GM12878 (cell line): ENCODE results near the gene OR5T2. TPM values are rescaled to one million over a fixed set of nuclear protein-coding genes. Genes with fewer than 3 reads are reported as not detected.

Source experiments
- ATAC-seq: fragments of 200-7000 bp; cut with Tn5 transposase; 3 replicates; pipeline ENCODE4 v1.9.1; 2020; ENCODE audit warnings: mild to moderate bottlenecking, moderate library complexity
- BruUV-seq: library from RNA; stranded (reverse); fragments of 400-500 nt; replicated peaks from 2 replicates; lab custom pipeline; 2021; lab: Mats Ljungman, UMichigan
- CTCF ChIA-PET: fragments of 300-600 bp; sonication (Branson Sonifier 250); formaldehyde crosslinking; extraction: SDS; loops from one replicate; lab custom pipeline; 2021; ENCODE audit warnings: inconsistent platforms; lab: Yijun Ruan, JAX
- POLR2A ChIA-PET: fragments of 350-600 bp; formaldehyde crosslinking; extraction: SDS; loops from one replicate; lab custom pipeline; 2021; ENCODE audit warnings: inconsistent platforms; lab: Charles Lee
- RAD21 ChIA-PET: fragments of 300-600 bp; sonication (Branson Sonifier 250); formaldehyde crosslinking; loops from one replicate; lab custom pipeline; 2023; ENCODE audit warnings: antibody characterized with exemption; ENCODE audit not compliant: unreplicated experiment; lab: Charles Lee
- SMC1A ChIA-PET: fragments of 300-600 bp; sonication (Branson Sonifier 250); formaldehyde crosslinking; loops from one replicate; lab custom pipeline; 2023; ENCODE audit not compliant: unreplicated experiment, uncharacterized antibody; lab: Charles Lee
- DNase-seq: peaks from one replicate; pipeline ENCODE4 v3.0.0-alpha.2; 2011; ENCODE audit warnings: low read depth, low spot score
- FAIRE-seq: peaks from 3 replicates; lab custom pipeline; 2011; peaks lifted over from hg19 to GRCh38; lab: Jason Lieb, UNC
- H2AFZ ChIP-seq: 2 replicates; pipeline ENCODE4 v1.6.0; 2011; ENCODE audit warnings: low read depth, low read length, control low read depth; ENCODE audit not compliant: control insufficient read depth
- H3K27ac ChIP-seq: 2 replicates; pipeline ENCODE4 v1.5.1; 2011; ENCODE audit warnings: control low read depth; ENCODE audit not compliant: control insufficient read depth, insufficient read depth
- H3K27me3 ChIP-seq, 2 experiments: replicated peaks in 1 of 2; 2 replicates each; pipeline versions ENCODE4 v1.6.0 to v1.6.1; 2011; ENCODE audit warnings: low read length in 1 of 2; ENCODE audit not compliant: control insufficient read depth in 2 of 2, insufficient read depth in 2 of 2
- H3K36me3 ChIP-seq, 2 experiments: 2 replicates each; pipeline ENCODE4 v1.5.1; 2011; ENCODE audit warnings: low read length in 1 of 2; ENCODE audit not compliant: control insufficient read depth in 2 of 2, insufficient read depth in 2 of 2
- H3K4me1 ChIP-seq: 2 replicates; pipeline ENCODE4 v1.6.1; 2011; ENCODE audit warnings: mild to moderate bottlenecking, low read length, moderate library complexity, mixed read lengths; ENCODE audit not compliant: control insufficient read depth, insufficient read depth
- H3K4me2 ChIP-seq: 2 replicates; pipeline ENCODE4 v1.6.0; 2011; ENCODE audit warnings: control low read depth; ENCODE audit not compliant: control insufficient read depth, insufficient read depth
- H3K4me3 ChIP-seq: fragments of 200-600 bp; sonication (generic); 2 replicates; pipeline ENCODE4 v1.5.1; 2016
- H3K79me2 ChIP-seq: 2 replicates; pipeline ENCODE4 v1.6.0; 2011; ENCODE audit warnings: low read length; ENCODE audit not compliant: control insufficient read depth, insufficient read depth
- H3K9ac ChIP-seq: 2 replicates; pipeline ENCODE4 v1.8.0; 2011; ENCODE audit warnings: low read length, control low read depth, mixed read lengths; ENCODE audit not compliant: control insufficient read depth, insufficient read depth
- H3K9me3 ChIP-seq: replicated peaks from 3 replicates; pipeline ENCODE4 v1.5.1; 2011; ENCODE audit warnings: mild to moderate bottlenecking, low read length; ENCODE audit not compliant: control insufficient read depth, insufficient read depth
- H4K20me1 ChIP-seq: 2 replicates; pipeline ENCODE4 v1.6.0; 2011; ENCODE audit not compliant: control insufficient read depth, insufficient read depth
- CBX5 ChIP-seq: sonication (generic); IDR thresholded peaks from 2 replicates; pipeline ENCODE4 v1.6.1; 2016; ENCODE audit warnings: low read depth, moderate library complexity, mild to moderate bottlenecking, inconsistent platforms
- MYB ChIP-seq: fragments of 150-350 bp; IDR thresholded peaks from 2 replicates; pipeline ENCODE4 v1.6.1; 2014; ENCODE audit warnings: mild to moderate bottlenecking, low read depth, low read length, borderline replicate concordance
- NFYA ChIP-seq: IDR thresholded peaks from 2 replicates; pipeline ENCODE4 v1.6.1; 2011; ENCODE audit warnings: low read depth, mild to moderate bottlenecking, low read length, improper control_type of control experiment, borderline replicate concordance
- RFX5 ChIP-seq: IDR thresholded peaks from 2 replicates; pipeline ENCODE4 v1.6.1; 2011; ENCODE audit warnings: low read depth, low read length, improper control_type of control experiment
- RUNX3 ChIP-seq: IDR thresholded peaks from 2 replicates; pipeline ENCODE4 v1.6.1; 2012; ENCODE audit warnings: low read length, inconsistent platforms
- SPI1 ChIP-seq: IDR thresholded peaks from 2 replicates; pipeline ENCODE4 v1.6.1; 2011; ENCODE audit warnings: low read depth, mild to moderate bottlenecking, low read length, moderate library complexity, borderline replicate concordance; ENCODE audit not compliant: insufficient read depth
- TCF3 ChIP-seq: IDR thresholded peaks from 2 replicates; pipeline ENCODE4 v1.6.1; 2012; ENCODE audit warnings: low read depth, mild to moderate bottlenecking, low read length, borderline replicate concordance; ENCODE audit not compliant: insufficient read depth
- ZNF592 ChIP-seq: fragments of 450-650 bp; IDR thresholded peaks from 2 replicates; pipeline ENCODE4 v1.6.1; 2017; ENCODE audit warnings: mild to moderate bottlenecking, moderate library complexity
- WGBS: methylation state at CpG from one replicate; pipeline ENCODE4 v1.1.6; 2016; ENCODE audit warnings: low lambda C conversion rate; ENCODE audit not compliant: insufficient replicate concordance, insufficient coverage; ENCODE audit errors: missing lambda C conversion rate; 5-methylcytosine and 5-hydroxymethylcytosine counted together
- in situ Hi-C: fragments of 300-500 bp; cut with MboI; formaldehyde crosslinking; loops from 9 replicates; pipeline ENCODE4 v1.14.3; 2018; ENCODE audit warnings: mixed read lengths
- intact Hi-C: fragments of 100-400 bp; cut with micrococcal nuclease; formaldehyde crosslinking; loops from one replicate; pipeline ENCODE4 v1.14.2; 2022; ENCODE audit not compliant: unreplicated experiment
- polyA plus RNA-seq, 11 experiments: library from polyadenylated mRNA; depleted of rRNA in 4 of 11; unstranded in 6 of 11; stranded (reverse) in 5 of 11; fragments of >200 nt; fragmentation: Nextera tagmentation in 4 of 11; fragmentation: Illumina TruSeq in 1 of 11; extraction: Ambion mirVana in 4 of 11; extraction: Trizol in 1 of 11; gene quantifications; 1 replicate in 1 of 11; 2 replicates in 10 of 11; pipeline versions ENCODE4 v1.2.1 to v1.2.3, GENCODE V29; 2011 to 2016; ENCODE audit warnings: inconsistent platforms in 2 of 11, missing spikeins in 2 of 11, low read depth in 1 of 11
- total RNA-seq, 4 experiments: library from RNA; depleted of rRNA in 3 of 4; stranded (reverse); fragments of >200 nt in 3 of 4; fragmentation: Illumina TruSeq in 1 of 4; extraction: Trizol in 1 of 4; gene quantifications; 2 replicates each; pipeline versions ENCODE4 v1.2.1 to v1.2.3, GENCODE V29; 2013 to 2021
- TF ChIP-seq, protein P1 (sequence below): fragments of 450-650 bp; formaldehyde crosslinking; IDR thresholded peaks from 2 replicates; pipeline ENCODE4 v1.5.0; 2022; ENCODE audit warnings: mild to moderate bottlenecking, missing genetic modification characterization
- TF ChIP-seq, protein P2 (sequence below): fragments of 450-650 bp; IDR thresholded peaks from 2 replicates; pipeline ENCODE4 v1.6.1; 2017; ENCODE audit warnings: borderline replicate concordance

Gene OR5T2
- total and polyA plus RNA-seq, 10 of the 15 experiments (the other 5 are each of a cell fraction or from before 2014, with no cell fraction given) = not detected

DNA sequence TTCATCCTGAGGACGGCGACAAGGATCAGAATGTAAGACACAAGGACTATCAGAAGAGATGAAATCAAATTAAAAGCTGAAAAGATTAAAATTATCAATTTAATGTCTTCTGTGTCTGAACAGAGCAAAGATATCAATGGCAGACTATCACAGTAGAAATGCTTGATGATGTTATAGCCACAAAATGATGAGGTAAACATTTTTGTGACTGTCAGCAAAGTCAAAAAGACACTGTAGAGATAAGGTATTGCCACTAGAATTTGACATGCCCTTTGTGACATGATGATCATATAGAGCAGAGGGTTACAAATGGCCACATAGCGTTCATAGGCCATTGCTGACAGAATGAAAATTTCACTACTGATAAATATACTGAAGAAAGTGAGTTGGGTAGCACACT is 45.5 kb downstream of the OR5T2 start:
- BruUV-seq = no TSS peak
- WGBS = 0% methylated on average over 3 of the region's 3 CpGs
- ChIA-PET CTCF (no interaction called here), POLR2A (no interaction called here), RAD21 (no interaction called here), SMC1A (no interaction called here)
- in situ Hi-C loops (no loop called here), intact Hi-C loops (no loop called here)
- no peaks in the 10 kb centered on the region for H4K20me1 ChIP-seq
- H3K79me2 ChIP-seq = no peaks in the 10 kb centered on the region
- no peak for DNase-seq
- H3K9me3 ChIP-seq = no peaks in the 10 kb centered on the region
- H3K4me3 ChIP-seq = no peak overlapping the region
- FAIRE-seq = no peak
- TF ChIP-seq ZNF592 = no peak
- TF ChIP-seq TCF3 = no peak
- no peak for TF ChIP-seq NFYA
- no peak for TF ChIP-seq RUNX3
- no peaks in the 10 kb centered on the region for H3K36me3 ChIP-seq
- no peak overlapping the region for H3K4me2 ChIP-seq
- no peaks in the 10 kb centered on the region for H3K4me1 ChIP-seq
- H3K27ac ChIP-seq = no peak overlapping the region
- ATAC-seq = no peak
- no peaks in the 10 kb centered on the region for H3K27me3 ChIP-seq
- no peak overlapping the region for H2AFZ ChIP-seq
- no peak overlapping the region for H3K9ac ChIP-seq

DNA sequence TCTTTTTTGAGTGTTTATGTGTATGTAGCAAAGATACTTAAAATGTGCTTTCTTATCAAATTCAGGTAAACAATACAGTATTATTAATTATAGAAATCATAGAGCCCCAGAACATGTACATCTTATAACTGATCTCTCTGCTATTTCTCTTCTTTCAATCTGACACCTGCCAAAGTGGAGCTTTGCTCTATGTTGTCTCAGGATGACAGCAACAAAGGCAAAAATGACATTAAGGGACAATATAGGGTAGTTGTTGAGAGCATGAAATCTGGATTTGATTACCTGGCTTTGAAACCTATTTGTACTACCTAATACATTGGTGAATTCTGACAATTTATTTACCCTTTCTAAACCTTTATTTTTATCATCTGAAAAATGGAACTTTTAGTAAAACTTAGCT is 50.6 kb downstream of the OR5T2 start:
- ChIA-PET CTCF (no interaction called here), POLR2A (no interaction called here), RAD21 (no interaction called here), SMC1A (no interaction called here)
- in situ Hi-C loops (no loop called here), intact Hi-C loops (no loop called here)
- H3K79me2 ChIP-seq = no peaks in the 10 kb centered on the region
- BruUV-seq = no TSS peak
- H2AFZ ChIP-seq = no peak overlapping the region
- FAIRE-seq (no peak), DNase-seq (no peak), ATAC-seq (no peak)
- no peak overlapping the region for H3K4me2 ChIP-seq
- H3K4me3 ChIP-seq = no peak overlapping the region
- no peak overlapping the region for H3K9ac ChIP-seq
- no peaks in the 10 kb centered on the region for H3K9me3 ChIP-seq
- no peaks in the 10 kb centered on the region for H3K27me3 ChIP-seq
- H3K36me3 ChIP-seq = no peaks in the 10 kb centered on the region
- H4K20me1 ChIP-seq = no peaks in the 10 kb centered on the region
- H3K4me1 ChIP-seq = no peaks in the 10 kb centered on the region
- H3K27ac ChIP-seq = no peak overlapping the region
- TF ChIP-seq MYB = no peak
- no peak for TF ChIP-seq RFX5
- TF ChIP-seq SPI1 = no peak
- TF ChIP-seq, protein P1, sequence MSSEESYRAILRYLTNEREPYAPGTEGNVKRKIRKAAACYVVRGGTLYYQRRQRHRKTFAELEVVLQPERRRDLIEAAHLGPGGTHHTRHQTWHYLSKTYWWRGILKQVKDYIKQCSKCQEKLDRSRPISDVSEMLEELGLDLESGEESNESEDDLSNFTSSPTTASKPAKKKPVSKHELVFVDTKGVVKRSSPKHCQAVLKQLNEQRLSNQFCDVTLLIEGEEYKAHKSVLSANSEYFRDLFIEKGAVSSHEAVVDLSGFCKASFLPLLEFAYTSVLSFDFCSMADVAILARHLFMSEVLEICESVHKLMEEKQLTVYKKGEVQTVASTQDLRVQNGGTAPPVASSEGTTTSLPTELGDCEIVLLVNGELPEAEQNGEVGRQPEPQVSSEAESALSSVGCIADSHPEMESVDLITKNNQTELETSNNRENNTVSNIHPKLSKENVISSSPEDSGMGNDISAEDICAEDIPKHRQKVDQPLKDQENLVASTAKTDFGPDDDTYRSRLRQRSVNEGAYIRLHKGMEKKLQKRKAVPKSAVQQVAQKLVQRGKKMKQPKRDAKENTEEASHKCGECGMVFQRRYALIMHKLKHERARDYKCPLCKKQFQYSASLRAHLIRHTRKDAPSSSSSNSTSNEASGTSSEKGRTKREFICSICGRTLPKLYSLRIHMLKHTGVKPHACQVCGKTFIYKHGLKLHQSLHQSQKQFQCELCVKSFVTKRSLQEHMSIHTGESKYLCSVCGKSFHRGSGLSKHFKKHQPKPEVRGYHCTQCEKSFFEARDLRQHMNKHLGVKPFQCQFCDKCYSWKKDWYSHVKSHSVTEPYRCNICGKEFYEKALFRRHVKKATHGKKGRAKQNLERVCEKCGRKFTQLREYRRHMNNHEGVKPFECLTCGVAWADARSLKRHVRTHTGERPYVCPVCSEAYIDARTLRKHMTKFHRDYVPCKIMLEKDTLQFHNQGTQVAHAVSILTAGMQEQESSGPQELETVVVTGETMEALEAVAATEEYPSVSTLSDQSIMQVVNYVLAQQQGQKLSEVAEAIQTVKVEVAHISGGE (CRISPR knock-in tag) = no peak
- no peak for TF ChIP-seq CBX5
- TF ChIP-seq, protein P2, sequence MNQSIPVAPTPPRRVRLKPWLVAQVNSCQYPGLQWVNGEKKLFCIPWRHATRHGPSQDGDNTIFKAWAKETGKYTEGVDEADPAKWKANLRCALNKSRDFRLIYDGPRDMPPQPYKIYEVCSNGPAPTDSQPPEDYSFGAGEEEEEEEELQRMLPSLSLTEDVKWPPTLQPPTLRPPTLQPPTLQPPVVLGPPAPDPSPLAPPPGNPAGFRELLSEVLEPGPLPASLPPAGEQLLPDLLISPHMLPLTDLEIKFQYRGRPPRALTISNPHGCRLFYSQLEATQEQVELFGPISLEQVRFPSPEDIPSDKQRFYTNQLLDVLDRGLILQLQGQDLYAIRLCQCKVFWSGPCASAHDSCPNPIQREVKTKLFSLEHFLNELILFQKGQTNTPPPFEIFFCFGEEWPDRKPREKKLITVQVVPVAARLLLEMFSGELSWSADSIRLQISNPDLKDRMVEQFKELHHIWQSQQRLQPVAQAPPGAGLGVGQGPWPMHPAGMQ = no peak
